ENCODE data around the gene SPATA18.

- TF ChIP-seq CTCF (IDR thresholded peaks at IDR 0.05): no peak
- no peak for TF ChIP-seq POLR2AphosphoS5 (IDR thresholded peaks at IDR 0.05)
These were observed 40.1 kb upstream of the SPATA18 start for GRCh38 chr4:52010986-52011385.

All from breast epithelium (tissue), 3 donors.